GM19324 (cell line): ENCODE measurements around the gene SPTAN1.
"Not testable (repeated sequence)": the region's sequence is repeated elsewhere in the genome, so short reads cannot be mapped to it uniquely, and the experiment has no call there.

ENCODE experiments used
- ATAC-seq: cut with Tn5 transposase; IDR thresholded peaks from one replicate; pipeline ENCODE4 v1.9.1; 2021; ENCODE audit warnings: mild to moderate bottlenecking, moderate library complexity; ENCODE audit not compliant: unreplicated experiment, low FRiP score

SPTAN1 gene

GRCh38 chr9:128654481-128654880 is 102.1 kb downstream of the SPTAN1 start:
- ATAC-seq = no peak

- ATAC-seq = peak; percentile 81
Observed at GRCh38 chr9:128656416-128657343, 104.3 kb downstream of the SPTAN1 start, which contains the start of gene DYNC2I2. Gene DYNC2I2 (minus strand): TSS chr9:128656847. CDS start chr9:128656726, 121 bp downstream.

DNA sequence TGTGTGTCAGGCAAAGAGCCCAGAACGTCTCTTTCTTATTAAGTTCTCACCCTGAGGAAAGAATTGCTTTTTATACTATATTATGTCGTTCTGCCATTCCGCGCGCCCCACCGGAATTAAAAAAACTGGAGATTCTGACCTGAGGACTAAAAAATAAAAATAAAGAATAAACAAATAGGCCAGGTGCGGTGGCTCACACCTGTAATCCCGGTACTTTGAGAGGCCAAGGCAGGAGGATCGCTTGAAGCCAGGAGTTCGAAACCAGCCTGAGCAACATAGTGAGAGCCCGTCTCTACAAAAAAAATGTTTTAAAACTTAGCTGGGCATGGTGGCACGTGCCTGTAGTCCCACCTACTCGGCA is 104.9 kb downstream of the SPTAN1 start:
- no peak for ATAC-seq

DNA sequence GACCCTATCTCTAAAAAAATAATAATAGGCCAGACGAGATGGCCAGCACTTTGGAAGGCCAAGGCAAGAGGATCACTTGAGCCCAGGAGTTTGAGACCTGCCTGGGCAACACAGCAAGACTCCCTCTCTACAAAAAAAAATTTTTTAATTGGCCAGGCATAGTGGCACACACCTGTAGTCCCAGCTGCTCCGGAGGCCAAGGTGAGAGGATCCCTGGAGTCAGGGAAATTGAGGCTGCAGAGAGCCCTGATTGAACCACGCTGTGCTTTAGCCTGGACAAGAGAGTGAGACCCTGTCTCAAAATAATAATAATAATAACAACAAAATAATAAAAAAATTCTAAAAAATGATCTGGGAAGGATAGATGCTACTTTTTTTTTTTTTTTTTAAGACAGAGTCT is 105.4 kb downstream of the SPTAN1 start:
- ATAC-seq = no peak

- ATAC-seq = not testable (repeated sequence)
Observed at GRCh38 chr9:128666481-128666941, 114.1 kb downstream of the SPTAN1 start.

DNA sequence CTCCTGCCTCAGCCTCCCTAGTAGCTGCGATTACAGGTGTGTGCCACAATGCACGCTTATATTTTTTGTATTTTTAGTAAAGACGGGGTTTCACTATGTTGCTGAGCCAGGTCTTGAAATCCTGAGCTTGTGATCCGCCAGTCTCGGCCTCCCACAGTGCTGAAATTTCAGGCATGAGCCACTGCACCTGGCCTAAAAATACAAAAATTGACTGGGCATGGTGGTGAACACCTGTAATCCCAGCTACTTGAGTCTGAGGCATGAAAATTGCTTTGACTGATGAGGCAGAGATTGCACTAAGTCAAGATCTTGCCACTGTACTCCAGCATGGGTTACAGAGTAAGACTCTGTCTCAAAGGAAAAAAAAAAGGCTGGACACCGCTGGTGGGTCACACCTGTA is 117.4 kb downstream of the SPTAN1 start:
- no peak for ATAC-seq

GRCh38 chr9:128675382-128675781 is 123.0 kb downstream of the SPTAN1 start:
- ATAC-seq = no peak

GRCh38 chr9:128677794-128678193 is 125.4 kb downstream of the SPTAN1 start:
- no peak for ATAC-seq
